ENCODE measurements around the gene LCNL1. TPM values are rescaled to one million over a fixed set of nuclear protein-coding genes. Genes with fewer than 3 reads are reported as not detected.
A peak's percentile ranks its signal among the peaks of the same experiment; 100 is the strongest.

The LCNL1 gene
- polyA plus RNA-seq, 1 donor (not counting 4 experiments of a cell fraction or from before 2014, with no cell fraction given) = not detected

- no peak overlapping the region for H3K27ac ChIP-seq (ENCODE audit: control insufficient read depth, insufficient read depth, low read length)
- DNase-seq (ENCODE audit: low read depth, low spot score) = no peak
- no peak overlapping the region for H3K9ac ChIP-seq (ENCODE audit: control insufficient read depth, extremely low read depth, insufficient read depth, low read length)
- dilution Hi-C loops (cut with MboI; ENCODE audit: extremely low pct_ligation_motif_present, low sequenced_read_pairs) = no loop called here
- H3K4me3 ChIP-seq (ENCODE audit: control insufficient read depth in 2 of 3, extremely low read depth in 1 of 3, insufficient read depth in 2 of 3, low read depth in 1 of 3, low read length in 3 of 3) = no peak overlapping the region
- H4K20me1 ChIP-seq (ENCODE audit: control insufficient read depth, extremely low read depth, insufficient read depth, low read length) = no peaks in the 10 kb centered on the region
- peak overlapping the region; percentile 19 for H3K4me2 ChIP-seq (ENCODE audit: control insufficient read depth, extremely low read depth, insufficient read depth, low read depth, low read length)
- TF ChIP-seq CTCF (optimal IDR thresholded peaks at IDR 0.05 in 1 of 3, IDR thresholded peaks at IDR 0.05 in 1 of 3, conservative IDR thresholded peaks at IDR 0.05 in 1 of 3; ENCODE audit: extremely low read depth in 1 of 3, insufficient read depth in 2 of 3, low read length in 3 of 3) (peak; percentile 92 to 97 (median 96)), EZH2 (IDR thresholded peaks at IDR 0.05; ENCODE audit: low read length) (peak; percentile 31)
- H3K4me1 ChIP-seq (ENCODE audit: control insufficient read depth, extremely low read depth, insufficient read depth, low read length) = peaks cover 3% of the 10 kb centered on the region
- H3K9me1 ChIP-seq (ENCODE audit: control insufficient read depth, extremely low read depth, insufficient read depth, low read length) = no peaks in the 10 kb centered on the region
- no peaks in the 10 kb centered on the region for H3K79me2 ChIP-seq (ENCODE audit: control insufficient read depth, insufficient read depth, low read length)
- H3K36me3 ChIP-seq (ENCODE audit: control insufficient read depth in 2 of 2, extremely low read depth in 1 of 2, insufficient read depth in 2 of 2, low read length in 2 of 2) = peaks cover 0 to 2% of the 10 kb centered on the region in 2 experiments
- H3K9me3 ChIP-seq (ENCODE audit: control insufficient read depth, low read depth, low read length) = no peaks in the 10 kb centered on the region
- FAIRE-seq = peak; percentile 65
- no peaks in the 10 kb centered on the region for H3K27me3 ChIP-seq (ENCODE audit: control insufficient read depth, extremely low read depth, insufficient read depth, low read length)
- no peak overlapping the region for H2AFZ ChIP-seq (ENCODE audit: control insufficient read depth, low read length)
Observed at GRCh38 chr9:137034709-137035506, 52.1 kb downstream of the LCNL1 start.

Other genes starting within 250 kb of the LCNL1 start
- gene LCN10, start 240.1 kb upstream of the LCNL1 start, polyA plus RNA-seq = not detected in 3 replicates
- gene LCN6, start 234.5 kb upstream of the LCNL1 start, polyA plus RNA-seq = not detected in 3 replicates
- not detected in 3 replicates for gene LCN8, start 224.8 kb upstream of the LCNL1 start, polyA plus RNA-seq
- gene LCN15, start 218.5 kb upstream of the LCNL1 start, polyA plus RNA-seq = not detected in 3 replicates
- gene TMEM141, start 191.6 kb upstream of the LCNL1 start, polyA plus RNA-seq = 85.5 to 118 TPM (median 99.9 TPM) in 3 replicates
- 0.03 to 0.08 TPM (median 0.06 TPM) in 3 replicates for gene CCDC183, start 186.7 kb upstream of the LCNL1 start, polyA plus RNA-seq
- gene RABL6, start 175.0 kb upstream of the LCNL1 start, polyA plus RNA-seq = 46.3 to 51.1 TPM (median 51.0 TPM) in 3 replicates
- gene AJM1, start 140.5 kb upstream of the LCNL1 start, polyA plus RNA-seq = 0.10 to 0.21 TPM (median 0.12 TPM) in 3 replicates
- gene PHPT1, start 133.6 kb upstream of the LCNL1 start, polyA plus RNA-seq = 68.8 to 113 TPM (median 97.9 TPM) in 3 replicates
- 0.49 to 0.82 TPM (median 0.62 TPM) in 3 replicates for gene MAMDC4, start 130.6 kb upstream of the LCNL1 start, polyA plus RNA-seq
- 329 to 354 TPM (median 343 TPM) in 3 replicates for gene EDF1, start 116.7 kb upstream of the LCNL1 start, polyA plus RNA-seq
- 9.9 to 12.9 TPM (median 10.6 TPM) in 3 replicates for gene TRAF2, start 96.5 kb upstream of the LCNL1 start, polyA plus RNA-seq
- gene FBXW5, start 38.3 kb upstream of the LCNL1 start, polyA plus RNA-seq = 23.0 to 47.2 TPM (median 34.5 TPM) in 3 replicates
- 0.24 to 0.72 TPM (median 0.32 TPM) in 3 replicates for gene C8G, start 37.8 kb upstream of the LCNL1 start, polyA plus RNA-seq
- 0.22 TPM in 1 of 3 replicates, not detected in the others for gene LCN12, start 30.7 kb upstream of the LCNL1 start, polyA plus RNA-seq
- gene PTGDS, start 5.5 kb upstream of the LCNL1 start, polyA plus RNA-seq = not detected in 3 replicates
- gene PAXX, start 9.4 kb downstream of the LCNL1 start, polyA plus RNA-seq = 11.2 to 14.6 TPM (median 13.6 TPM) in 3 replicates
- gene CLIC3, start 13.6 kb downstream of the LCNL1 start, polyA plus RNA-seq = 5.5 to 36.0 TPM (median 9.4 TPM) in 3 replicates
- gene ABCA2, start 45.2 kb downstream of the LCNL1 start, polyA plus RNA-seq = 1.3 to 4.2 TPM (median 1.4 TPM) in 3 replicates
- not detected in 3 replicates for gene FUT7, start 49.1 kb downstream of the LCNL1 start, polyA plus RNA-seq
- gene NPDC1, start 63.2 kb downstream of the LCNL1 start, polyA plus RNA-seq = 9.8 to 23.8 TPM (median 10.6 TPM) in 3 replicates
- 0.52 to 1.3 TPM (median 0.65 TPM) in 3 replicates for gene ENTPD2, start 71.1 kb downstream of the LCNL1 start, polyA plus RNA-seq
- 0.90 to 1.6 TPM (median 1.2 TPM) in 3 replicates for gene SAPCD2, start 87.6 kb downstream of the LCNL1 start, polyA plus RNA-seq
- gene UAP1L1, start 94.5 kb downstream of the LCNL1 start, polyA plus RNA-seq = 2.7 to 4.3 TPM (median 4.3 TPM) in 3 replicates
- 31.4 to 48.2 TPM (median 34.3 TPM) in 3 replicates for gene MAN1B1, start 104.0 kb downstream of the LCNL1 start, polyA plus RNA-seq
- 29.7 to 93.1 TPM (median 35.3 TPM) in 3 replicates for gene DPP7, start 131.7 kb downstream of the LCNL1 start, polyA plus RNA-seq
- gene GRIN1, start 156.2 kb downstream of the LCNL1 start, polyA plus RNA-seq = 0.03 to 0.26 TPM (median 0.03 TPM) in 3 replicates
- gene LRRC26, start 187.1 kb downstream of the LCNL1 start, polyA plus RNA-seq = not detected in 3 replicates
- gene TMEM210, start 189.1 kb downstream of the LCNL1 start, polyA plus RNA-seq = not detected in 3 replicates
- gene ANAPC2, start 205.6 kb downstream of the LCNL1 start, polyA plus RNA-seq = 11.9 to 24.0 TPM (median 13.8 TPM) in 3 replicates
- 45.3 to 63.2 TPM (median 56.7 TPM) in 3 replicates for gene SSNA1, start 205.7 kb downstream of the LCNL1 start, polyA plus RNA-seq
- gene TPRN, start 217.7 kb downstream of the LCNL1 start, polyA plus RNA-seq = 1.1 to 2.2 TPM (median 1.6 TPM) in 3 replicates
- gene TMEM203, start 222.7 kb downstream of the LCNL1 start, polyA plus RNA-seq = 22.3 to 36.7 TPM (median 29.2 TPM) in 3 replicates
- 3.9 to 6.0 TPM (median 5.5 TPM) in 3 replicates for gene NDOR1, start 222.7 kb downstream of the LCNL1 start, polyA plus RNA-seq
- gene RNF208, start 239.2 kb downstream of the LCNL1 start, polyA plus RNA-seq = 0.15 to 0.19 TPM in 2 of 3 replicates, not detected in the other
- 0.80 to 1.8 TPM (median 1.2 TPM) in 3 replicates for gene CYSRT1, start 242.2 kb downstream of the LCNL1 start, polyA plus RNA-seq
- gene RNF224, start 244.5 kb downstream of the LCNL1 start, polyA plus RNA-seq = not detected in 3 replicates
- gene SLC34A3, start 247.9 kb downstream of the LCNL1 start, polyA plus RNA-seq = 0.03 TPM in 1 of 3 replicates, not detected in the others